Retinal pigment epithelial cell (primary cell): ENCODE measurements around the gene ALOX5AP.

ENCODE experiments used
- DNase-seq: peaks from one replicate; pipeline ENCODE4 v3.0.0-alpha.2; 2010; ENCODE audit warnings: low read depth
- H3K4me3 ChIP-seq: 2 replicates; pipeline ENCODE4 v1.5.1; 2011; ENCODE audit warnings: mild to moderate bottlenecking, low read length, control low read depth, moderate library complexity
- TF ChIP-seq, protein P1 (sequence below): conservative IDR thresholded peaks from 2 replicates; pipeline ENCODE4 v1.5.1; 2011; ENCODE audit warnings: low read depth, low read length, control low read depth, inconsistent platforms

Gene ALOX5AP

DNA sequence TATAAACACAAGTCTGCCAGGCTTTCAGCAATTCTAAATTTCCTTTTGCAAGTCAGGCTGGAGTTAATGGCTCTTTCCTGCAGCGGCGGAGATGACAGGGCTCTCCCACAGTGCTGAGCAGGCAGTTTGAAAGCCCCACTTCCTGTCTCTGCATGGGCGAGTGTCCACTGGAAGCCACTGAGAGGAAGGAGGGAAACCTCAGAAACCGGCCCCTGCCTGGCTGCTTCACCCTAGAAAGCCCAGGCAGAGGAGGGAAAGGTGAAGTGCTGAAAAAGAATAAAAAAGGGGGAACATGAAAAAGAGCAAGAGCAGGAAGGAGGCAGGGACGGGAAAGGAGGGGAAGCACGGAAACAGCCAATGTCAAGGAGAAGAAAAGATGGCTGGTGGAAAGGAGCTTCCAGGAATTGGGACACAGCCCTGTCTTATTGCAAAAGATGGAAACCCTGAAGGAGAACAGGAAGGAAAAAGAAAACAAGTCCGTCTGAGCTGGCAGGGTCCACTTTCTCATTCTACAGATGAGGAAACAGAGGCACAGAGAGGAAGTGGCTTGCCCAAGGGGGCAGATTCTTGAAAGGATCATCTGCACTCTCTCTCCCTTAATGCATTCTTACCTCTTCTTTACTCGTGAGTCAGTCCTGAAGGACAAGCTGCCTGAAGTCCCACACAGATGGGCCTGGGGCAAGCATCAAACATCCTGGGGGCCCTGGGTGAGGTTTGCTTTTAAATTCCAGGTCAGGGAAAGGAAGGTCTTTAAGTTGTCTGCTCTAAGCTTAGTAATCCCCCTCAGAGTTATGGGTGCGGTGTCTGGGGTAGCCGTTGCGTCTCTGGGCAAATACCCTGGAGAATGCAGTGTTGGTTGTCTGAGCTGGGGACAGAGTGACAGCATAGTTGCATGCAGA lies 38.8 kb upstream of the ALOX5AP start:
- TF ChIP-seq, protein P1, sequence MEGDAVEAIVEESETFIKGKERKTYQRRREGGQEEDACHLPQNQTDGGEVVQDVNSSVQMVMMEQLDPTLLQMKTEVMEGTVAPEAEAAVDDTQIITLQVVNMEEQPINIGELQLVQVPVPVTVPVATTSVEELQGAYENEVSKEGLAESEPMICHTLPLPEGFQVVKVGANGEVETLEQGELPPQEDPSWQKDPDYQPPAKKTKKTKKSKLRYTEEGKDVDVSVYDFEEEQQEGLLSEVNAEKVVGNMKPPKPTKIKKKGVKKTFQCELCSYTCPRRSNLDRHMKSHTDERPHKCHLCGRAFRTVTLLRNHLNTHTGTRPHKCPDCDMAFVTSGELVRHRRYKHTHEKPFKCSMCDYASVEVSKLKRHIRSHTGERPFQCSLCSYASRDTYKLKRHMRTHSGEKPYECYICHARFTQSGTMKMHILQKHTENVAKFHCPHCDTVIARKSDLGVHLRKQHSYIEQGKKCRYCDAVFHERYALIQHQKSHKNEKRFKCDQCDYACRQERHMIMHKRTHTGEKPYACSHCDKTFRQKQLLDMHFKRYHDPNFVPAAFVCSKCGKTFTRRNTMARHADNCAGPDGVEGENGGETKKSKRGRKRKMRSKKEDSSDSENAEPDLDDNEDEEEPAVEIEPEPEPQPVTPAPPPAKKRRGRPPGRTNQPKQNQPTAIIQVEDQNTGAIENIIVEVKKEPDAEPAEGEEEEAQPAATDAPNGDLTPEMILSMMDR, result no peak
- DNase-seq, result no peak
- H3K4me3 ChIP-seq, result no peak overlapping the region

DNA sequence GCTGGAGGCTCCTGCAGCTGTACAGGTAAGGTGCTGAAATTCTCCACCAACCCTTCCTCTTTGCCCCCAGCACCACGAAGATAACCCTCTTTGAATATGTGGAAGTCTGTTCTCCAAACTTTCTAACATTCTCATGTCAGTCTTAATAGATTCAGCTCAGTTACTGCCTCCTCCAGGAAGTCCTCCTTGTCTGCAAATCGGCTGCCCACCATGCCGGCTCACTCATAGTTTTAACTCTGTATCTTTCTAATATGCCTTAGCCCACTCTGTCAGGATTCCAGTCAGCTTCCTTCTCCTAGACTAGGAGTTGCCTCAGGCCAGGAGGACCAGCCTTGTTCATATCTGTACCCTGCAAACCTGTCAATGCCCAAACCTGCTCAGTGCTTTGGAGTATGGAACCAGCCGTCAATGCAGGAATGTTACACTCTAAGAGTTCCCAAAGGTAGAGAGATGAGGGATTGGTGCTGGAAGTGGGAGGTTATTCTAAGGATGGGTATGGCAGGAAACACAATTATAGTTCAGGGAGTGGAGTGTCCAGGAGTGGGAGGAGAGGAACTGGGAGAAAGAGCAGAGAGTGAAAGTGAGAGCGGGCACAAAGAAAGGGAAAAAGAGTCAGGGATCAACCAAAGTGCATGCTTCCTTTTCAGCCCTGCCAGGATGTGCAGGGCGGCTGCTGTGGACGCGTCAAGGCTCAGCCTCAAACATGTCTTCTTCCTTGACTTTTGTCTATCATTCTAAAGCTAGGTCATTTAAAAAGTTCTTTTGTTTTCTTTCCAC lies 38.0 kb upstream of the ALOX5AP start:
- TF ChIP-seq, protein P1, result no peak

DNA sequence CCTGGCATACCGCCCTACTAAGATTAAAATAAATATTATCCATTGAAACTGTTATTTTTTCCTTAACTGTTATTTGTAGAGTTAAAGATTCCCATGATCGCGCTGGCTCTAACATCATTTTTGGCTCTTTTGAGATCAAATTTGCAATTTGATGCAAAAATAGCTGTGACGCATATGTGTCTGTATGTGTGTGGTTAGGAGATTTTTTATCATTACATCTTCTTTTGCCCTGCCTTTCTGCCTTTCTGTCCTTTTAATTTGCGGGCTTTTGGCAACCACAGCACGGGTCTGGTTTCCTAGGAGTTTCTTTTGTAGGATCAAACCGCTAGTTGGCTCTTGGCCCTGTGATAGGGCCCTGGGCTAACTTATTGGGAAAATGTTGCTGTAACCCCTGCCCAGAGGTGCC lies 37.3 kb upstream of the ALOX5AP start:
- no peak overlapping the region for H3K4me3 ChIP-seq
- DNase-seq, result no peak
- TF ChIP-seq, protein P1, result no peak

More for the DNA sequence above, 38.0 kb upstream of the ALOX5AP start:
- no peak for DNase-seq
- H3K4me3 ChIP-seq, result no peak overlapping the region

DNA sequence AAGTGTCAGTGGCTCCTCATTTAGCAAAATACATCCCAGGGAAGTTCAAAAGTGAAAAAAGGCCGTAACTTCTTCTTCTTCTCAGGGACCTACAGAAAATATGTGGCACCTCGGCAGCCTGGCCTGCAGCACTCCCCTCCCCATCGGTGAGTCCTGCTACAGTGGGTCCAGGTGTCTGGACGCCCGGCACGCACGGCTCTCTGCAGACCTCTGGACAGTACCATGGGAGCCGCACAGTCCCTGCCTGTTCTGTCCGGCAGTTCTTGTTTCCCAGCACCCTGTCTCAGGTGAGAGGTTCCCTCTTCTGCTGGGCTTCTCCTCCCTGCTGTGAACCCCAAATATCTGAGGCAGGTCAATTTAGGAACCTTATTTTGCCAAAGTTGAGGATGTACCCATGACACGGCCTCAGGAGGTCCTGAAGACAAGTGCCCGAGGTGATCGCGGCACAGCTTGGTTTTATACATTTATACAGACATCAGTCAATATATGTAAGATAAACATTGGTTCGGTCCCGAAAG lies 36.8 kb upstream of the ALOX5AP start:
- H3K4me3 ChIP-seq, result no peak overlapping the region
- TF ChIP-seq, protein P1, result no peak
- DNase-seq, result no peak

DNA sequence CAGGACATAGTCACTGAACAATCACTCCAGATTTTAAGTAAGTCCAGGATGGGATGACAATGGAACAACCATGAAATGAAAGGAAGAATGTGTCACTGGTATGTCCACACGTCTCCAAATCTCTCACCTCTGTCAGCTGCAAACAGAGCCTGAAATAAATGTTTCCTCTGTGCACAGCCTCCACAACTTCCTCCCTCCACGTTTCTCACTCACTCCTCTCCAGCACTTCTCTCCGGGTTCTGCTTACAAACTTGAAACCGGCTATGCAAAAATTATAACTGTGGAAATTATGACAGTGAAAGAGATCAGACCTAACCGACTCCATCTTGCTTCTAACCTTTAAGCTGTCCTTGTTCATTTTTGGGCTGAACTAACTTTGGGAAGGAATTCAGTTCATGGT lies 35.0 kb upstream of the ALOX5AP start:
- no peak overlapping the region for H3K4me3 ChIP-seq
- DNase-seq, result no peak
- TF ChIP-seq, protein P1, result no peak

DNA sequence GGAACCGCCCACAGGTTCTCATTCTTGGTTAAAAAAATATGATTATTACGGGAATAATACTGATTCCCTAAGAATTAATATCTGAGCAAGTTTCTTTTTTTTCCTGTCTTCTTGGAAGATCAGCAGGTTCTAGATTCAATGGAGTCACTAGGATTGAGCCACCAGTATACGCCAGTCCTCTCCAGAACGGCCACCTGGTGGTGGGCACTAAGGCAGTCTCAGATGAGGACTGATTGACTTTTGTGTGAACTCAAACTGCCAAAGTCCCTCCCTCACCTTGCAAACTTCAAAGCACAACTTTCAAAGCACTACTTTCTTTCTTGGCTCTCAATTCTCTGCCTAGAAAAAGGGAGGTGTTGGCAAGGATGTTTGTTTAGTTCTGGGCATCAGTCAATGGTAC lies 33.3 kb upstream of the ALOX5AP start:
- TF ChIP-seq, protein P1, result peak; percentile 5
- H3K4me3 ChIP-seq, result no peak overlapping the region
- DNase-seq, result no peak
